ENCODE data around the gene PRPH2.

PRPH2 gene

DNA sequence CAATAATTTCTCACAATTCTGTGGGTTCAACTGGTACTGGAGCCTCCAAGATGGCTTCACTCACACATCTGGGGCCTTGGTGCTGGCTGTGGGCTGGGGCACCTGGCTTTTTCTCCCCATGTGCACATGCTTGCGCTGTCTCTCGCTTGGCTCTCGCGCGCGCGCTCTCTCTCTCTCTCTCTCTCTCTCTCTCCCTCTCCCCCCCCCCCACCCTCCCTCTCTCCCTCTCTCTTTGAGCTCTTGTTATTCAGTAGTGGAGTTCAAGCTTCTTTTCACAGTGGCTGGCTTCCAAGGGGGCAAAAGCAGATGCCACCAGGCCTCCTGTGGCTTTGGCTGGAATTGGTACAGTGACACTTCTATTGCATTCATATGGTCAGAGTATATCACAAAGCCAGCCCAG is 34.3 kb upstream of the PRPH2 start:
- no peak overlapping the region for H3K4me3 ChIP-seq (ENCODE audit: low read depth in 1 of 2, low read length in 2 of 2)
- H3K4me1 ChIP-seq (ENCODE audit: control insufficient read depth in 1 of 2, insufficient read depth in 2 of 2, low read length in 2 of 2) = no peaks in the 10 kb centered on the region
- no peak overlapping the region for H3K27ac ChIP-seq (ENCODE audit: low read length)
- no peaks in the 10 kb centered on the region for H3K9me3 ChIP-seq (ENCODE audit: control insufficient read depth in 1 of 2, low read length in 2 of 2)
- no peaks in the 10 kb centered on the region for H3K27me3 ChIP-seq (ENCODE audit: low read depth, low read length)
- no peaks in the 10 kb centered on the region for H3K36me3 ChIP-seq (ENCODE audit: control insufficient read depth in 1 of 2, insufficient read depth in 2 of 2, low read length in 2 of 2)

DNA sequence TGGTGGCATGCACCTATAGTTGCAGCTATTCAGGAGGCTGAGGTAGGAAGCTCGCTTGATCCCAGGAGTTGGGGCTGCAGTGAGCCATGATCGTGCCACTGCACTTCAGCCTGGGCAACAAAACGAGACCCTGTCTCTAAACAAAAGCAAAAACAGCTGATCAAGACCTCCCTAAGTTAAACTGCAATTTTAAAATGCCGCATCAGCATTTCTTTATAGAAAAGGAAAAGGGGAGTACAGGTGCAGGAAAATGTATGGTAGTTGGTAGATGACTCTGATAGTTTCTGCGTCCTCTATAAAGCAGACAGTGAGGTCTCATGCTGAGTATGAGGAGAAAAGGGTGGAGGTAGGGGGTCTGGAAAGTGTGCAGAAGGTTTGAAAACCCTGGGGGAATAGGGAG is 32.4 kb upstream of the PRPH2 start:
- no peaks in the 10 kb centered on the region for H3K27me3 ChIP-seq (ENCODE audit: low read depth, low read length)
- H3K36me3 ChIP-seq (ENCODE audit: control insufficient read depth in 1 of 2, insufficient read depth in 2 of 2, low read length in 2 of 2) = no peaks in the 10 kb centered on the region
- H3K4me3 ChIP-seq (ENCODE audit: low read depth in 1 of 2, low read length in 2 of 2) = no peak overlapping the region
- H3K9me3 ChIP-seq (ENCODE audit: control insufficient read depth in 1 of 2, low read length in 2 of 2) = no peaks in the 10 kb centered on the region
- H3K4me1 ChIP-seq (ENCODE audit: control insufficient read depth in 1 of 2, insufficient read depth in 2 of 2, low read length in 2 of 2) = no peaks in the 10 kb centered on the region
- no peak overlapping the region for H3K27ac ChIP-seq (ENCODE audit: low read length)

DNA sequence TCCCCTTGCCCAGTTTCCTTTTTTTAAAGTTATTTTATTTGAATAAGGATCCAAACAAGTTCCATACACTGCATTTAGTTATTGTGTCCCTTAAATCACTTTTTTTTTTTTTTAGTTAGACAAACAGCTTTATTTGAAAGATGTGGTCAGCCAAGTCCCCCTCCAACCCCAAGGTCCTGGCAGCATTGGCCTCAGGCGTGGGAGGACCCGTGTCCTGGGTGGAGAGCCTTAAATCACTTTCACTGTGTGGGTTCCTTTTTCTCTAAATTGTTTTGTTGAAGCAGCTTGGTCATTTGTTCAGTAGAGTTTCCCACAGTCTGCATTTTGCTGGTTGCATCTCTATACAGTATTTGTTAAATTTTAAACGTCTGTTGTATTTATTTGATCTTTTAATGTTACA is 28.7 kb upstream of the PRPH2 start:
- H3K4me1 ChIP-seq (ENCODE audit: control insufficient read depth in 1 of 2, insufficient read depth in 2 of 2, low read length in 2 of 2) = peaks cover 7 to 11% of the 10 kb centered on the region in 2 donors
- H3K9me3 ChIP-seq (ENCODE audit: control insufficient read depth in 1 of 2, low read length in 2 of 2) = no peaks in the 10 kb centered on the region
- H3K36me3 ChIP-seq (ENCODE audit: control insufficient read depth in 1 of 2, insufficient read depth in 2 of 2, low read length in 2 of 2) = no peaks in the 10 kb centered on the region
- no peak overlapping the region for H3K27ac ChIP-seq (ENCODE audit: low read length)
- H3K27me3 ChIP-seq (ENCODE audit: low read depth, low read length) = no peaks in the 10 kb centered on the region
- no peak overlapping the region for H3K4me3 ChIP-seq (ENCODE audit: low read depth in 1 of 2, low read length in 2 of 2)

DNA sequence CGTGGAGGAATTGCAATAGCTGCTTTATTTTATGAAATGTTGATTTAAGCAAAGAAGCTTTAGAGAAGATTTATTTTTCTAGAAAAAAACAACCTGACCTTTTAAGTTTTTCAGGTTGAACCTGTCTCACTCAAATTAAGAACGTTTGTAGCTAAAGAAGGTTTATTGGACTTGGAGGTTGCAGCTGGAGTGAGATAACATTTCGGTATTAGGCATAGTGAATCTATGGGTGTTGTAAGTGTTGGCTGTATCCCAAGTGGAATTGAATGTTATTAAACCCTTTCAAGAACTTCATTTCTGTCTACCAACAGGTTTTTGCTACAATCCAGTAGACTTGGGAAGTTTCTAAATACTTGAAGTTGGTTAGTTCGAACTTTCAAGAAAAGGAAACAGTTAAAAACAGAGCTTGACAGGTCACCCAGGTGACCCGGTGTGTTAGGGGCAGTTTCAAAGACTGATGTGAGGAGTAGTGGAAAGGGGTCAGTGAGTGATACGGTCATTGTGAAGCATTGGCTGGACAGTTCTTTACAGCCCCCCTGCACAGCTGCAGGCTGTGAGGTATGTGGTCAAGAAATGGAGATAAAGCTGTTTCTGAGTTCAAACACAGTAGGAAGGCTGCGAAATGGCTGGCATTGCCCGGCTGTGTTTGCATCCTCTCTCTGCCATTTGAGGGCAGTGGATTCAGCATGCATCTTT is 26.0 kb upstream of the PRPH2 start:
- no peaks in the 10 kb centered on the region for H3K36me3 ChIP-seq (ENCODE audit: control insufficient read depth in 1 of 2, insufficient read depth in 2 of 2, low read length in 2 of 2)
- peak overlapping the region in 1 of 2 donors; percentile 98 for H3K4me3 ChIP-seq (ENCODE audit: low read depth in 1 of 2, low read length in 2 of 2)
- H3K4me1 ChIP-seq (ENCODE audit: control insufficient read depth in 1 of 2, insufficient read depth in 2 of 2, low read length in 2 of 2) = peaks cover 7 to 30% of the 10 kb centered on the region in 2 donors
- no peaks in the 10 kb centered on the region for H3K9me3 ChIP-seq (ENCODE audit: control insufficient read depth in 1 of 2, low read length in 2 of 2)
- H3K27ac ChIP-seq (ENCODE audit: low read length) = no peak overlapping the region
- H3K27me3 ChIP-seq (ENCODE audit: low read depth, low read length) = no peaks in the 10 kb centered on the region

DNA sequence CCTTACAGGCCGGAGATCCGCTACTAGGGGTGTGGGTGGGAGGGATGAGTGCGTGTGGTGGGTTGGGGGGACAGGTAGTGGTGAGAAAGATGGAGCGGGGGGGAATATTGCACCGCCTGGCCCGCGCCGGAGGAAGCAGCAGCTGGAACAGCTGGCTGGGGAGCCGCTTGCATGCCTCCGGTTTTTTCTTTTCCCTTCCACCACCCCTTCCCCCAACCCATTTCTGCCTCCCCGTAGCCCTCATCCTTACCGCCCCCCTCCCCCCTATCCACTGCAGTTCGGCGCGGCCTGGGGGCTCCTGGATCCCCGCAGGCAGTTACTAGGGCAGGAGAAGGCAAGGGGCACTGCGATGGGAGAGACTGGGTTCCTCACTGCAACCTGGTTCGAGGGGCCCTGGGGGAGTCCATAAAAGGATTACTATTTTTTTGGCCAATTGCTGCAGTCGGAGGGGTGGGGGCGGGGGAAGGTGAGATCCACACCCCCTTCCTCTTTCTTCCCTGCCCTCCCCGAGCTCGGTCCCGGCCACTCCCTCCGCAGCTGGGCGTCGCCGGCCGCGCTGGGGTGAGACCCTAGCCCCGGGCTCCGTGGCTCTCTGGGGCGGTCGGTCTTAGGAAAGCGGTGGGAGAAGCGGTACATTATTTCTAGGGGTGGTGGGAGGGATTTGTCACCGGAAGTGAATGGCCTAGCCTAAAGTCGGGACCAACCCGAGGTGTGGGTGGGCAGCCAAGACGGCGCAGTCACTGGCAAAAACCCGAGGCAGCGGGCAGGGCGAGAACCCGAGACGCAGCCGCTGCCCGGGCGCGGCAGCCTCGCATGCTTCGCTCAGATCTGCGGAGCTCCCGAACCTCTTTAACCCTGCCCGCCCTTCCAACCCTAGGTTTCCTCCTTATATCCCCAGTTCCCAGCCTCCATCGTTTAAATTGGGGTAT is 24.3 kb upstream of the PRPH2 start:
- Histone ChIP-seq H3K36me3 (ENCODE audit: control insufficient read depth in 1 of 2, insufficient read depth in 2 of 2, low read length in 2 of 2) (no peaks in the 10 kb centered on the region), H3K4me3 (ENCODE audit: low read depth in 1 of 2, low read length in 2 of 2) (peak overlapping the region; percentile 83 to 98), H3K9me3 (ENCODE audit: control insufficient read depth in 1 of 2, low read length in 2 of 2) (no peaks in the 10 kb centered on the region), H3K27me3 (ENCODE audit: low read depth, low read length) (no peaks in the 10 kb centered on the region), H3K4me1 (ENCODE audit: control insufficient read depth in 1 of 2, insufficient read depth in 2 of 2, low read length in 2 of 2) (peaks cover 7 to 32% of the 10 kb centered on the region in 2 donors), H3K27ac (ENCODE audit: low read length) (peak overlapping the region; percentile 92)

DNA sequence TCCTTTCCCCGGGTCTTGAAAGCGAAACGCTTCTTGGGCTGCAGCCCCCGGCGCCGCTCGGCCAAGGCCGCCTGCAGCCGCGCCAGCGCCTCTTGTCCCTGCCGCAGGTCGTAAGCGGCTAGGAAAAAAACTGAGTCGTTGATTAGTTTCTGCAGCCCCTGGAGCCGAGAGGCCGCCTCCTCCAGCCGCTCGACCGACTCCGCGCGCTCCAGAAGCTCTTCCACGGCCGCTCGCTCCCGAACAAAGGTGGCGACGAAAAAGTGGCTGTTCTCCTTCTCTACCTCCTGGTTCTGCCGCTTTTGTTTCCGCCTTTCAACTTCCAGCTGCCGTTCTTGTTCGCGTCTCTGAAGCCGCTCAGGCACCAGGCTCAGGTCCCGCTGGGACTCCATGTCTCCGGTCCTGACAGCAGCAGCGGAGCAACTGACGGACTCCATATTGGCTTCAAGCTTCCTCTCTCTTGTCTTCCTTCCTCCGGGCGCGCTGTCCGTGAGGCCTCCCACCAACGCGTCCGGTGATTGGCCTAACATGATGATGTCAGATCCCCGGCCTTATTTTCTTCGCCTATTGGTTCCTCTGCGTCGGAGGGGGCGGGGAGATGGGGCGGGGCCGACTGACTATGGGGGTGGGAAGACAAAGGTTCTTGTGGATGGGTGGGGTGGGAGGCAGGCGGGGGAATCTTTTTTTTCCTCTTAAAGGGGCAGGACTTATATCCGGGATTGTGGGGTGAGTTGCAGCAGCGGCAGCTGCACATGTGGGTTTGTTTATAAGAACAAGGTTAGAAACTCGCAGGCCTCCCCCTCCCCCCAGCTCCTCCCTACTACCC is 23.5 kb upstream of the PRPH2 start, which contains the start of gene TBCC:
Gene TBCC (minus strand): TSS at position 464 of the 823 bp plus-strand sequence. CDS start 30 bp downstream, at position 434.
- peak within 1 kb of the TSS; percentile 96 to 98 for H3K4me3 ChIP-seq (ENCODE audit: low read depth in 1 of 2, low read length in 2 of 2)
- H3K27ac ChIP-seq (ENCODE audit: low read length) = peak within 1 kb of the TSS; percentile 94
- no peaks in the 10 kb centered on the region for H3K9me3 ChIP-seq (ENCODE audit: control insufficient read depth in 1 of 2, low read length in 2 of 2)
- H3K4me1 ChIP-seq (ENCODE audit: control insufficient read depth in 1 of 2, insufficient read depth in 2 of 2, low read length in 2 of 2) = peaks cover 7 to 32% of the 10 kb centered on the region in 2 donors
- no peaks in the 10 kb centered on the region for H3K36me3 ChIP-seq (ENCODE audit: control insufficient read depth in 1 of 2, insufficient read depth in 2 of 2, low read length in 2 of 2)
- no peaks in the 10 kb centered on the region for H3K27me3 ChIP-seq (ENCODE audit: low read depth, low read length)

DNA sequence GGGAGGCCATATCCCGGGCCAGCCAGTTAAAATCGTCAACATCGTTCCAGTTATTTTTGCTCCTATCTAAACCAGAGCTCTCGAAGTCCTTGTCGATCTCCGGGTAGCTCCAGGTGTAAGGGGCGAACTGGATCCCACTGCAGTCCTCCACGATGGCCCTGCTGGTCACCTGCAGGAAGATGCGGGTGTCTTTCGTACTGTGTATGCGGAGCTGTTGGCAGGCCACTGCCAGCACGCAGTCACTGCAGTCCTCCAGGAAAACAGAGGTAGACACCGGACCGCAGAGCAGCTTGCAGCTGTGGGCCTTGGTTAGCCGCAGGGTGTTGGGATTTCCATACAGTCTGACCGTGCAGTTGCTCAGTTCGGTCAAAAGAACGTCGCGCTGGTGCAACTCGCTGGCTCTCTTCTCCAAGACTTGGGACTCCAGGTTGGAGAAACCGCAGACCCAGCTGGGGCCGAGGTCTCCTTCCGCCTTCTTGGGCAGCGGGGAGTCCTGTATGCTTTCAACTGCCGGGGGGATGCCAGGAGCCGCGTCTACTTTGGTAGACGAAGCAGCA is 22.8 kb upstream of the PRPH2 start:
- peaks cover 7 to 32% of the 10 kb centered on the region in 2 donors for H3K4me1 ChIP-seq (ENCODE audit: control insufficient read depth in 1 of 2, insufficient read depth in 2 of 2, low read length in 2 of 2)
- H3K4me3 ChIP-seq (ENCODE audit: low read depth in 1 of 2, low read length in 2 of 2) = peak overlapping the region; percentile 96 to 98
- H3K9me3 ChIP-seq (ENCODE audit: control insufficient read depth in 1 of 2, low read length in 2 of 2) = no peaks in the 10 kb centered on the region
- H3K27me3 ChIP-seq (ENCODE audit: low read depth, low read length) = no peaks in the 10 kb centered on the region
- peak overlapping the region; percentile 94 for H3K27ac ChIP-seq (ENCODE audit: low read length)
- no peaks in the 10 kb centered on the region for H3K36me3 ChIP-seq (ENCODE audit: control insufficient read depth in 1 of 2, insufficient read depth in 2 of 2, low read length in 2 of 2)

DNA sequence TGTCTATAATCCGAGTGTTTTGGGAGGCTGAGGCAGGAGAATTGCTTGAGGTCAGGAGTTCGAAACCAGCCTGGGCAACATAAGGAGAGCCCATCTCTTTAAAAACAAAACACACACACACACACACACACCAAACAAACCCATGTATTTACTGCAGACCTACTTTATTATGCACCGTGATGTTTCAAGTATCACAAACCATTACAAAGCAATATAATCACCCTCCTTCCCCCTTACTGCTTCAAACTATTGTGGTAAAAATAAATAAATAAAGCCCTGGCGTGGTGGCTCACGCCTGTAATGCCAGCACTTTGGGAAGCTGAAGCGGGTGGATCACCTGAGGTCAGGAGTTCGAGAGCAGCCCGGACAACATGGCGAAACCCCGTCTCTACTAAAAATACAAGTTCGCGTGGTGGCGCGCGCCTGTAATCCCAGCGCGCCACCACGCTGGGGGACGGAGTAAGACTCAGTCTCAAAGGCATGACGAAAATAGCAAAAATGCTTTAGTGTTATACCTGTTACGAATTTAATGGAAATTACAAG is 22.0 kb upstream of the PRPH2 start:
- H3K9me3 ChIP-seq (ENCODE audit: control insufficient read depth in 1 of 2, low read length in 2 of 2) = no peaks in the 10 kb centered on the region
- H3K4me3 ChIP-seq (ENCODE audit: low read depth in 1 of 2, low read length in 2 of 2) = peak overlapping the region; percentile 96 to 98
- H3K4me1 ChIP-seq (ENCODE audit: control insufficient read depth in 1 of 2, insufficient read depth in 2 of 2, low read length in 2 of 2) = peaks cover 7 to 32% of the 10 kb centered on the region in 2 donors
- H3K27ac ChIP-seq (ENCODE audit: low read length) = peak overlapping the region; percentile 94
- H3K27me3 ChIP-seq (ENCODE audit: low read depth, low read length) = no peaks in the 10 kb centered on the region
- H3K36me3 ChIP-seq (ENCODE audit: control insufficient read depth in 1 of 2, insufficient read depth in 2 of 2, low read length in 2 of 2) = no peaks in the 10 kb centered on the region

DNA sequence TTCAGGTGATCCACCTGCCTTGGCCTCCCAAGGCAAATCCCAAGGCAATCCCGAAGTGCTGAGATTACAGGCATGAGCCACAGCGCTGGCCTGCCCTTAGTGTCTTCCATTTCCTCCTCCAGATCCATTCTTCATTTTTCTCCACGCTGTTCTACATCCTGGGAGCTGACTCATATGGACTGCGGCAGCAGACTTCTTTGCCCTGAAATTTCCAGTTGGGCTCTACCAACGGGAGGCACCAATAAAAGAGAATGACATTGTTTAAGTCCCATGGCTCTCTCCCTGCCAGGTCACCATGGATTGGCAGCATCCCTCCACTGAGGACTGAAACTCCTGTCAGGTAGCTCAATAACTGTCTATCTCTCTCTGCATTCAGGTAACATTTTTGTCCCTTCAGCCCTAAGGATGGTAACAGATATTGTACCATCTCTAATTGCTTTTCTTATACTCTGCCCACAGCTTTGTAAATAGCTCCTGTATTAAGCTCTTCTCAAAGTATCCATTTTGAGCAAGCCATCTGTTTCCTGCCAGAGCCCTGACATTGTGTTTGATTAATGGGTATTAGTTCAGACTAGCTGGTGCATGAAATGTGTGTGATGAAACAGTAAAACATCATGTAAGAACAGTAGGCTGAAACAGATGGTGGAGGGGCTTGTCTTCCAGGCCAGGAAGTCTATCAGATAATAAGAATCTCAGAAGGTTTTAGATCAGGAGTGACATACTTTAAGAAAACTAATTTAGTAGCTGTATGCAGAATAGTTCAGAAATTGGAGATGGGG is 19.9 kb upstream of the PRPH2 start:
- Histone ChIP-seq H3K4me1 (ENCODE audit: control insufficient read depth in 1 of 2, insufficient read depth in 2 of 2, low read length in 2 of 2) (peaks cover 0 to 21% of the 10 kb centered on the region in 2 donors), H3K36me3 (ENCODE audit: control insufficient read depth in 1 of 2, insufficient read depth in 2 of 2, low read length in 2 of 2) (no peaks in the 10 kb centered on the region), H3K27ac (ENCODE audit: low read length) (no peak overlapping the region), H3K4me3 (ENCODE audit: low read depth in 1 of 2, low read length in 2 of 2) (no peak overlapping the region), H3K27me3 (ENCODE audit: low read depth, low read length) (no peaks in the 10 kb centered on the region), H3K9me3 (ENCODE audit: control insufficient read depth in 1 of 2, low read length in 2 of 2) (no peaks in the 10 kb centered on the region)

DNA sequence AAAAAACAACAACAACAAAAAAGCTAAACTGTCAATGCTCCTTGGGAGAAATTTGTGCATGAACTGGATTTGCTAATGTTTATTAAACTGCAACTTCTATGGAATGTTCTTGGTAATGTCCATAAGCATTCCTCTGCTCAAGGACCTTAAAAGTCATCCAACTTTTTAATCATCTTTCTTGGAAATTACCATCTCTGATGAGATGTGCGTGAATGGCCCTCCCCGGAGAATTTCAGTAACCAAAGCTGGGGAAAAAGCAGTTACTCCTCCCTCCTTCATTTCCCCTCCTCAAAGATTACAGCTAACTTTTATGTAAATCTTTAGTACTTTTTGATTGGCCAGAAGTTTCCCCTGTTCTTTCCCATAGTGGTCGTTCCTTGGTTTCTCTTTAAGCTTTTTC is 18.3 kb upstream of the PRPH2 start:
- H3K27me3 ChIP-seq (ENCODE audit: low read depth, low read length) = no peaks in the 10 kb centered on the region
- H3K9me3 ChIP-seq (ENCODE audit: control insufficient read depth in 1 of 2, low read length in 2 of 2) = no peaks in the 10 kb centered on the region
- no peak overlapping the region for H3K27ac ChIP-seq (ENCODE audit: low read length)
- no peaks in the 10 kb centered on the region for H3K36me3 ChIP-seq (ENCODE audit: control insufficient read depth in 1 of 2, insufficient read depth in 2 of 2, low read length in 2 of 2)
- peaks cover 0 to 21% of the 10 kb centered on the region in 2 donors for H3K4me1 ChIP-seq (ENCODE audit: control insufficient read depth in 1 of 2, insufficient read depth in 2 of 2, low read length in 2 of 2)
- no peak overlapping the region for H3K4me3 ChIP-seq (ENCODE audit: low read depth in 1 of 2, low read length in 2 of 2)

Data from muscle layer of duodenum (tissue), 2 donors.